Breast epithelium (tissue), 4 donors: ENCODE data around the gene SYNE1. TPM values are rescaled to one million over a fixed set of nuclear protein-coding genes. Genes with fewer than 3 reads are reported as not detected.

Source experiments
- DNase-seq, 2 donors: peaks; one replicate each; pipeline ENCODE4 v3.0.0-alpha.2; 2019; ENCODE audit warnings: low spot score in 2 of 2
- H3K27ac ChIP-seq, 2 donors: fragments of 200-600 bp; sonication (generic) in 1 of 2; one replicate each; pipeline ENCODE4 v1.5.1; 2016 to 2019; ENCODE audit warnings: mild to moderate bottlenecking in 1 of 2
- H3K27me3 ChIP-seq, 2 donors: fragments of 200-600 bp; sonication (generic) in 1 of 2; one replicate each; pipeline versions ENCODE4 v1.5.1 to v1.6.0; 2017 to 2019; ENCODE audit warnings: control low read depth in 1 of 2, mild to moderate bottlenecking in 1 of 2
- H3K36me3 ChIP-seq: fragments of 200-600 bp; one replicate; pipeline ENCODE4 v1.5.1; 2019
- H3K4me1 ChIP-seq, 2 donors: fragments of 200-600 bp; sonication (generic); one replicate each; pipeline ENCODE4 v1.5.1; 2016 to 2019; ENCODE audit warnings: control low read depth in 1 of 2
- H3K4me3 ChIP-seq, 3 donors: fragments of 200-600 bp; sonication (generic); 1 replicate in 2 of 3; 2 replicates in 1 of 3; pipeline ENCODE4 v1.5.1; 2016 to 2019; ENCODE audit warnings: mild to moderate bottlenecking in 3 of 3, moderate library complexity in 2 of 3
- H3K9me3 ChIP-seq, 2 donors: fragments of 200-600 bp; sonication (generic) in 1 of 2; one replicate each; pipeline ENCODE4 v1.5.1; 2016 to 2019; ENCODE audit warnings: control low read depth in 1 of 2
- CTCF ChIP-seq, 3 donors: fragments of 450-650 bp; IDR thresholded peaks; one replicate each; pipeline ENCODE4 v1.5.1; 2016 to 2017; ENCODE audit warnings: antibody characterized with exemption in 3 of 3, mild to moderate bottlenecking in 3 of 3, moderate library complexity in 3 of 3
- POLR2A ChIP-seq: fragments of 450-650 bp; IDR thresholded peaks from one replicate; pipeline ENCODE4 v1.6.1; 2016; ENCODE audit warnings: antibody characterized with exemption, mild to moderate bottlenecking, moderate library complexity
- POLR2AphosphoS5 ChIP-seq, 3 donors: sonication (generic); formaldehyde crosslinking; IDR thresholded peaks; one replicate each; pipeline ENCODE4 v1.6.1; 2017; ENCODE audit warnings: antibody characterized with exemption in 3 of 3
- intact Hi-C: fragments of 100-400 bp; cut with DNase I; formaldehyde crosslinking; loops from one replicate; pipeline ENCODE4 v1.15.1; 2023; ENCODE audit warnings: low total_unique reads
- total RNA-seq, 3 donors: library from RNA; depleted of rRNA; stranded (reverse); fragments of >200 nt; gene quantifications; one replicate each; pipeline ENCODE4 v1.1.0, GENCODE V29; 2016

SYNE1 gene
- total RNA-seq, 3 donors from 2014 or later, result 80.9 to 106 (median 95.7) TPM

- no peaks in the 10 kb centered on the region for H3K27me3 ChIP-seq
- no peak for TF ChIP-seq POLR2A
- no peaks in the 10 kb centered on the region for H3K9me3 ChIP-seq
- H3K36me3 ChIP-seq, result no peaks in the 10 kb centered on the region
- no peak for DNase-seq
- H3K27ac ChIP-seq, result no peak overlapping the region
- intact Hi-C loops, result no loop called here
- no peaks in the 10 kb centered on the region for H3K4me1 ChIP-seq
- H3K4me3 ChIP-seq, result no peak overlapping the region
These were observed 452.6 kb downstream of the SYNE1 start for GRCh38 chr6:152184573-152184916.

GRCh38 chr6:152180601-152181000, 456.6 kb downstream of the SYNE1 start:
- Histone ChIP-seq H3K9me3 (no peaks in the 10 kb centered on the region), H3K4me3 (no peak overlapping the region), H3K27me3 (no peaks in the 10 kb centered on the region), H3K4me1 (no peaks in the 10 kb centered on the region), H3K27ac (no peak overlapping the region), H3K36me3 (no peaks in the 10 kb centered on the region)
- no peak for TF ChIP-seq CTCF (IDR thresholded peaks at IDR 0.05)
- no peak for TF ChIP-seq POLR2A
- TF ChIP-seq POLR2AphosphoS5 (IDR thresholded peaks at IDR 0.05), result no peak
- DNase-seq, result no peak
- intact Hi-C loops, result no loop called here

- DNase-seq, result no peak
- no peaks in the 10 kb centered on the region for H3K4me1 ChIP-seq
- H3K27me3 ChIP-seq, result no peaks in the 10 kb centered on the region
- no peak overlapping the region for H3K4me3 ChIP-seq
- no peak overlapping the region for H3K27ac ChIP-seq
- no peaks in the 10 kb centered on the region for H3K36me3 ChIP-seq
- intact Hi-C loops, result no loop called here
- no peaks in the 10 kb centered on the region for H3K9me3 ChIP-seq
- TF ChIP-seq POLR2A (no peak), POLR2AphosphoS5 (IDR thresholded peaks at IDR 0.05) (no peak), CTCF (IDR thresholded peaks at IDR 0.05) (no peak)
These were observed 460.9 kb downstream of the SYNE1 start for GRCh38 chr6:152176268-152176667.

GRCh38 chr6:152173957-152174356, 463.2 kb downstream of the SYNE1 start:
- TF ChIP-seq POLR2AphosphoS5 (IDR thresholded peaks at IDR 0.05) (no peak), POLR2A (no peak), CTCF (IDR thresholded peaks at IDR 0.05) (no peak)
- H3K36me3 ChIP-seq, result no peaks in the 10 kb centered on the region
- H3K4me3 ChIP-seq, result no peak overlapping the region
- H3K9me3 ChIP-seq, result no peaks in the 10 kb centered on the region
- DNase-seq, result no peak
- intact Hi-C loops, result no loop called here
- H3K27me3 ChIP-seq, result no peaks in the 10 kb centered on the region
- H3K27ac ChIP-seq, result no peak overlapping the region
- H3K4me1 ChIP-seq, result no peaks in the 10 kb centered on the region

GRCh38 chr6:152173321-152173720, 463.8 kb downstream of the SYNE1 start:
- H3K27me3 ChIP-seq, result no peaks in the 10 kb centered on the region
- H3K4me1 ChIP-seq, result no peaks in the 10 kb centered on the region
- intact Hi-C loops, result no loop called here
- H3K9me3 ChIP-seq, result no peaks in the 10 kb centered on the region
- H3K27ac ChIP-seq, result no peak overlapping the region
- no peak overlapping the region for H3K4me3 ChIP-seq
- H3K36me3 ChIP-seq, result no peaks in the 10 kb centered on the region
- no peak for DNase-seq
- TF ChIP-seq CTCF (IDR thresholded peaks at IDR 0.05) (no peak), POLR2A (no peak), POLR2AphosphoS5 (IDR thresholded peaks at IDR 0.05) (no peak)
